HG03039 (cell line): ENCODE measurements around the gene SFMBT2.

Experiments
- ATAC-seq: cut with Tn5 transposase; IDR thresholded peaks from one replicate; pipeline ENCODE4 v1.9.1; 2021; ENCODE audit warnings: mild to moderate bottlenecking, moderate library complexity; ENCODE audit not compliant: unreplicated experiment

Gene SFMBT2

GRCh38 chr10:7370511-7370910, 40.3 kb downstream of the SFMBT2 start:
- no peak for ATAC-seq

GRCh38 chr10:7365027-7365745, 45.6 kb downstream of the SFMBT2 start:
- no peak for ATAC-seq

GRCh38 chr10:7364474-7364873, 46.4 kb downstream of the SFMBT2 start:
- ATAC-seq: no peak

GRCh38 chr10:7363700-7364099, 47.1 kb downstream of the SFMBT2 start:
- ATAC-seq: no peak

- no peak for ATAC-seq
Observed at GRCh38 chr10:7362471-7362870, 48.4 kb downstream of the SFMBT2 start.

- ATAC-seq: no peak
Observed at GRCh38 chr10:7361316-7361715, 49.5 kb downstream of the SFMBT2 start.

- ATAC-seq: no peak
Observed at GRCh38 chr10:7359954-7360353, 50.9 kb downstream of the SFMBT2 start.

GRCh38 chr10:7359356-7359755, 51.5 kb downstream of the SFMBT2 start:
- ATAC-seq: no peak

GRCh38 chr10:7357193-7357592, 53.6 kb downstream of the SFMBT2 start:
- ATAC-seq: no peak

GRCh38 chr10:7354330-7355047, 56.3 kb downstream of the SFMBT2 start:
- no peak for ATAC-seq

GRCh38 chr10:7351894-7352293, 58.9 kb downstream of the SFMBT2 start:
- no peak for ATAC-seq

GRCh38 chr10:7350541-7351195, 60.2 kb downstream of the SFMBT2 start:
- no peak for ATAC-seq

- no peak for ATAC-seq
Observed at GRCh38 chr10:7345717-7346116, 65.1 kb downstream of the SFMBT2 start.

GRCh38 chr10:7343040-7343439, 67.8 kb downstream of the SFMBT2 start:
- ATAC-seq: no peak

- ATAC-seq: no peak
Observed at GRCh38 chr10:7340179-7340874, 70.5 kb downstream of the SFMBT2 start.

- no peak for ATAC-seq
Observed at GRCh38 chr10:7339510-7339909, 71.3 kb downstream of the SFMBT2 start.

GRCh38 chr10:7338469-7338868, 72.4 kb downstream of the SFMBT2 start:
- no peak for ATAC-seq

- ATAC-seq: no peak
Observed at GRCh38 chr10:7337431-7338171, 73.2 kb downstream of the SFMBT2 start.

- ATAC-seq: no peak
Observed at GRCh38 chr10:7335977-7336376, 74.9 kb downstream of the SFMBT2 start.

- ATAC-seq: no peak
Observed at GRCh38 chr10:7334642-7334964, 76.2 kb downstream of the SFMBT2 start.
